Upper lobe of left lung (tissue), 6 donors: ENCODE data around the gene LHFPL2. TPM values are rescaled to one million over a fixed set of nuclear protein-coding genes. Genes with fewer than 3 reads are reported as not detected.
"Not testable (repeated sequence)": the region's sequence is repeated elsewhere in the genome, so short reads cannot be mapped to it uniquely, and the experiment has no call there.

Experiments used
- ATAC-seq, 2 donors: fragments of 200-7000 bp; cut with Tn5 transposase; one replicate each; pipeline ENCODE4 v1.9.1; 2022; ENCODE audit warnings: mild to moderate bottlenecking in 2 of 2, moderate library complexity in 2 of 2; ENCODE audit not compliant: low FRiP score in 2 of 2
- DNase-seq, 2 donors: peaks; one replicate each; pipeline ENCODE4 v3.0.0-alpha.2; 2019 to 2020
- H3K27ac ChIP-seq, 4 donors: fragments of 200-600 bp; sonication (generic); one replicate each; pipeline ENCODE4 v1.5.1; 2016 to 2019
- H3K27me3 ChIP-seq, 4 donors: fragments of 200-600 bp; sonication (generic); one replicate each; pipeline ENCODE4 v1.5.1; 2017 to 2019
- H3K36me3 ChIP-seq, 4 donors: fragments of 200-600 bp; sonication (generic); one replicate each; pipeline ENCODE4 v1.5.1; 2016 to 2019
- H3K4me1 ChIP-seq, 4 donors: fragments of 200-600 bp; sonication (generic); one replicate each; pipeline ENCODE4 v1.5.1; 2018 to 2019
- H3K4me3 ChIP-seq, 4 donors: fragments of 200-600 bp; sonication (generic); one replicate each; pipeline ENCODE4 v1.5.1; 2017 to 2019; ENCODE audit warnings: mild to moderate bottlenecking in 2 of 4, moderate library complexity in 1 of 4
- H3K9me3 ChIP-seq, 4 donors: fragments of 200-600 bp; sonication (generic); one replicate each; pipeline ENCODE4 v1.5.1; 2018 to 2019
- CTCF ChIP-seq, 6 experiments: fragments of 450-650 bp in 4 of 6; fragments of 200-600 bp in 2 of 6; sonication (generic) in 2 of 6; IDR thresholded peaks; one replicate each; pipeline ENCODE4 v1.5.1; 2016 to 2019; ENCODE audit warnings: antibody characterized with exemption in 6 of 6
- EP300 ChIP-seq, 4 donors: sonication (generic); formaldehyde crosslinking; IDR thresholded peaks; one replicate each; pipeline ENCODE4 v1.5.1; 2017; ENCODE audit warnings: antibody characterized with exemption in 4 of 4, control low read depth in 2 of 4
- POLR2A ChIP-seq, 4 donors: fragments of 450-650 bp; IDR thresholded peaks; one replicate each; pipeline ENCODE4 v1.5.1; 2016 to 2017; ENCODE audit warnings: antibody characterized with exemption in 4 of 4, mild to moderate bottlenecking in 2 of 4
- POLR2AphosphoS5 ChIP-seq, 2 donors: sonication (generic); formaldehyde crosslinking; IDR thresholded peaks; one replicate each; pipeline ENCODE4 v1.5.1; 2017; ENCODE audit warnings: antibody characterized with exemption in 2 of 2
- WGBS, 2 donors: methylation state at CpG; one replicate each; pipeline ENCODE4 v1.1.5; 2017 to 2018; 5-methylcytosine and 5-hydroxymethylcytosine counted together
- total RNA-seq, 6 donors: library from RNA; depleted of rRNA in 4 of 6; stranded (reverse); fragments of >200 nt in 4 of 6; gene quantifications; one replicate each; pipeline versions ENCODE4 v1.1.0 to v1.2.1, GENCODE V29; 2016 to 2021
- donor health status: DM: no; HTN: no; CAD: no; lungs with moderate emphysema.
- donor health status: DM: no; HTN: yes; CAD: no; lungs with severe emphysema.

The LHFPL2 gene
- total RNA-seq, 6 donors from 2014 or later: 17.3 to 69.5 (median 32.9) TPM

GRCh38 chr5:78675956-78676730 lies 27.6 kb upstream of the LHFPL2 start:
- Histone ChIP-seq H3K9me3 (no peaks in the 10 kb centered on the region), H3K4me3 (no peak overlapping the region), H3K27me3 (no peaks in the 10 kb centered on the region), H3K4me1 (no peaks in the 10 kb centered on the region), H3K36me3 (no peaks in the 10 kb centered on the region), H3K27ac (no peak overlapping the region)
- DNase-seq: no peak
- TF ChIP-seq POLR2AphosphoS5 (IDR thresholded peaks at IDR 0.05): no peak
- TF ChIP-seq EP300 (IDR thresholded peaks at IDR 0.05): no peak
- TF ChIP-seq POLR2A (IDR thresholded peaks at IDR 0.05): no peak
- no peak for TF ChIP-seq CTCF (IDR thresholded peaks at IDR 0.05)
- no peak for ATAC-seq
- 83 to 88% methylated on average over 6 of the region's 6 CpGs for WGBS, 2 donors

DNA sequence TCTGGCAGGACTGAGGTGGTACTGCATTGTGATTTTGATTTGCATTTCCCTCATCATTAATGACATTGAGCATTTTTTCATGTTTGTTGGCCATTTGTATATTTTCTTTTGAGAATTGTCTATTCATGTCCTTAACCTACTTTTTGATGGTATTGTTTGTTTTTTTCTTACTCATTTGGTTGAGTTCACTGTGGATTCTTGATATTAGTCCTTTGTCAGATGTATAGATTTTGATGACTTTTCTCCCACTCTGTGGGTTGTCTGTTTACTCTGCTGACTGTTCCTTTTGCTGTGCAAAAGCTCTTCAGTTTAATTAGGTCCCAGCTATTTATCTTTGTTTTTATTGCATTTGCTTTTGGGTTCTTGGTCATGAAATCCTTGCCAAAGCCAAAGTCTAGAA lies 25.3 kb upstream of the LHFPL2 start:
- H3K27me3 ChIP-seq, H3K36me3 ChIP-seq: not testable (repeated sequence)

DNA sequence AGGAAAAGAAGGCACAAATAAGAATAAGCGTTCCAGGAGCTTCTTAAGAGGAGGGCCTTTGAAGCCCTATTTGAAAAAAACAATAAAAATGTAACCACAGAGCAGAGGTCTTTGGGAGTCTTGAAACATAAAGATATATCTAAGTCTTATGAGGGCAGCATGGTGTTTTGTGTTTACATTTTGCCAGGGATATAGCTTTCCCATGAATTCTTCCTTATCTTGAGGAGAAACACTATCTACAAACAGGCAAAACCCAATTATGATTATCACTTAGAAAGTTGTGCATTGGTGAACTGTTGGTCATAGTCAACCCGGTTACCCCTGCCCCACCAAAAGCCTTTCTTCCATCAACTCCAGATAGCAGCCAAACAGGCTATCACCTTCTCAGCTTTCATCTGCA lies 23.6 kb upstream of the LHFPL2 start:
- Histone ChIP-seq H3K27ac (no peak overlapping the region), H3K9me3 (no peaks in the 10 kb centered on the region)
- no peak for DNase-seq

More for the DNA sequence above, 25.3 kb upstream of the LHFPL2 start:
- H3K4me3 ChIP-seq, H3K27ac ChIP-seq, H3K9me3 ChIP-seq, ATAC-seq, H3K4me1 ChIP-seq, DNase-seq: not testable (repeated sequence)

GRCh38 chr5:78671609-78672008 lies 23.0 kb upstream of the LHFPL2 start:
- Histone ChIP-seq H3K36me3 (no peaks in the 10 kb centered on the region), H3K9me3 (no peaks in the 10 kb centered on the region), H3K4me3 (no peak overlapping the region), H3K27me3 (no peaks in the 10 kb centered on the region), H3K4me1 (no peaks in the 10 kb centered on the region), H3K27ac (no peak overlapping the region)
- TF ChIP-seq POLR2A (IDR thresholded peaks at IDR 0.05) (no peak), CTCF (IDR thresholded peaks at IDR 0.05) (no peak), POLR2AphosphoS5 (IDR thresholded peaks at IDR 0.05) (no peak), EP300 (IDR thresholded peaks at IDR 0.05) (no peak)
- DNase-seq (no peak), ATAC-seq (no peak)
- 45 to 50% methylated on average over 4 of the region's 4 CpGs for WGBS, 2 donors

More for the DNA sequence above, 23.6 kb upstream of the LHFPL2 start:
- H3K4me1 ChIP-seq: no peaks in the 10 kb centered on the region
- H3K4me3 ChIP-seq: no peak overlapping the region
- no peak for ATAC-seq
- WGBS, 2 donors: 92 to 93% methylated on average over 2 of the region's 2 CpGs
- H3K36me3 ChIP-seq: no peaks in the 10 kb centered on the region
- TF ChIP-seq EP300 (IDR thresholded peaks at IDR 0.05): no peak
- TF ChIP-seq POLR2A (IDR thresholded peaks at IDR 0.05): no peak
- TF ChIP-seq CTCF (IDR thresholded peaks at IDR 0.05): no peak
- no peak for TF ChIP-seq POLR2AphosphoS5 (IDR thresholded peaks at IDR 0.05)
- no peaks in the 10 kb centered on the region for H3K27me3 ChIP-seq

GRCh38 chr5:78670701-78671269 lies 22.2 kb upstream of the LHFPL2 start:
- WGBS, 2 donors: 65 to 67% methylated on average over 2 of the region's 2 CpGs
- TF ChIP-seq EP300 (IDR thresholded peaks at IDR 0.05) (no peak), POLR2A (IDR thresholded peaks at IDR 0.05) (no peak), POLR2AphosphoS5 (IDR thresholded peaks at IDR 0.05) (no peak), CTCF (IDR thresholded peaks at IDR 0.05) (no peak)
- Histone ChIP-seq H3K27me3 (no peaks in the 10 kb centered on the region), H3K4me1 (no peaks in the 10 kb centered on the region), H3K36me3 (no peaks in the 10 kb centered on the region), H3K9me3 (no peaks in the 10 kb centered on the region), H3K4me3 (no peak overlapping the region), H3K27ac (no peak overlapping the region)
- DNase-seq: no peak
- ATAC-seq: no peak
